GM13976 (cell line): ENCODE data around the gene AP3S2.

Experiments used
- DNase-seq: peaks from one replicate; pipeline ENCODE4 v3.0.0; 2012; ENCODE audit warnings: low spot score
- CTCF ChIP-seq: IDR thresholded peaks from 2 replicates; pipeline ENCODE4 v1.5.1; 2012; ENCODE audit warnings: borderline replicate concordance, mild to moderate bottlenecking; ENCODE audit not compliant: insufficient read depth; ENCODE audit errors: extremely low read depth, missing control alignments, control extremely low read depth
- in situ Hi-C: fragments of 300-500 bp; cut with MboI; formaldehyde crosslinking; loops from one replicate; pipeline ENCODE4 v1.12.0; 2022; ENCODE audit warnings: low sequenced_read_pairs, mixed read lengths, inconsistent platforms; ENCODE audit not compliant: unreplicated experiment

Gene AP3S2

GRCh38 chr15:89818287-89818686 lies 75.5 kb downstream of the AP3S2 start:
- in situ Hi-C loops, result no loop called here
- TF ChIP-seq CTCF, result no peak
- DNase-seq, result no peak

- TF ChIP-seq CTCF, result no peak
- in situ Hi-C loops, result no loop called here
- DNase-seq, result no peak
Observed at GRCh38 chr15:89817701-89818280, 76.0 kb downstream of the AP3S2 start.

- DNase-seq, result no peak
- in situ Hi-C loops, result no loop called here
Observed at GRCh38 chr15:89815769-89816168, 78.0 kb downstream of the AP3S2 start.

GRCh38 chr15:89814112-89814742 lies 79.6 kb downstream of the AP3S2 start:
- DNase-seq, result peak; percentile 67
- TF ChIP-seq CTCF, result no peak
- in situ Hi-C loops, result no loop called here

More at GRCh38 chr15:89815769-89816168, 78.0 kb downstream of the AP3S2 start:
- no peak for TF ChIP-seq CTCF

GRCh38 chr15:89813381-89814111 lies 80.2 kb downstream of the AP3S2 start:
- peak; percentile 53 for DNase-seq
- in situ Hi-C loops, result no loop called here
- TF ChIP-seq CTCF, result no peak

GRCh38 chr15:89812847-89813320 lies 80.9 kb downstream of the AP3S2 start:
- no peak for DNase-seq
- TF ChIP-seq CTCF, result no peak
- in situ Hi-C loops, result no loop called here
